Stimulated activated CD4-positive, alpha-beta T cell treated with anti-CD3 and anti-CD28 coated beads, Interleukin-4, amount 100 ng/mL, for 1 hour (primary cell): ENCODE data around the gene RAD9A.

Experiments
- DNase-seq: peaks from one replicate; pipeline ENCODE4 v3.0.0-alpha.2; 2020

Gene RAD9A

DNA sequence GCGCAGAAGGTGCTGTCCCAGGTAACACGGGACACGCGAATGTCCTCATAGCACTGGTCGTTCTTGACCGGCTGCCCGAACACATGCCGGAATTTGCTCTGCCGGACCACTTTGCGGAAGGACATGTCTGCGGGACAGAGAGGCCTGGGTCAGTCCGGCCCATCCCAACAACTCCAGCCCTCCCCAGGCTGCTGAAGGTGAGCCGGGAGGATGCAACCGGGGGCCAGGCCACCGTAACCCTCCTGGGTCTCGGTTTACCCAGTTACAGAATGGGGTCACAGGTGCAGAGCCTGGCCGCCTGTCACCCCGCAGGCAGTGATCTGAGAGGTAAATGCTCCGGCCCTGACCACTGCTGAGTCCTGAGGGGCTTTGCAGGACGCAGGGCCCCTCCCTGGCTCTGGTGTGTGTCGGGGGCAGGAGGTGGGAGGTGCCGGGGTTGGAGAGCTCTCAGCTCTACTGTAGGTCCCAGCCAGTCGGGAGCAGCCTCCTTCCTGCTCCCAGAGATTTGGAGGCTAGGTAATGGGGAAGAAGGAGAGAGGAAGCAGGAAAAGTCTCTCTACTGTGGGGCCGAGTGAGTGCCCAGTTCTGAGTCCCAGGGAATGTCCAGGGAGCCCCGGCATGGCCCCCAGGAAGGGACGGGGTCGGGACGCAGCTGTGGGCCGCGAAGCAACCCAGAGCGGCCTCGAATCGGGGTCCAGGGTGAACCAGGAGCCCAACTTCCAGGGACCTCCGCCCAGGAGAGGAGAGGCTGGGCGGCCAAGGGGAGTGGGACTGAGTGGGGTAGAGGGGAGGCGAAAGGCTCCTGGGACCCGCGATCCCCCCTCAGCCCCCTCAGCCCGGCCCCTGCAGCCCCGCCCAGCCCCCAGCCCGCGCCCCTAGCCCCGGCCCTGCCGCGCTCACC lies 51.0 kb downstream of the RAD9A start:
- no peak for DNase-seq

DNA sequence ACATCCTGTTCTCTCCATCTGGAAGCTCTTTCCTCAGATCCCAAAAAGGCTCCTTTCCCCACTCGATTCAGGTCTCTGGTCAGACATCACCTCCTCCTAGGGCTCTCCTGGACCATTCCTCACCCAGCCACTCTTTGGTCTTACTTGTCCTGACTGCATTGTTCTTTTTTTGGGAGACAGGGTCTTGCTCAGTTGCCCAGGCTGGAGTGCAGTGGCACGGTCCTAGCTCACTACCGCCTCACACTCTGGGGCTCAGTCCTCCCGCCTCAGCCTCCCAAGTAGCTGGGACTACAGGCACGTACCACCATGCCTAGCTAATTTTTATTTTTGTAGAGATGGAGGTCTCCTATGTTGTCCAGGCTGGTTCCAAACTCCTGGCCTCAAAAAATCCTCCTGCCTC lies 53.7 kb downstream of the RAD9A start:
- DNase-seq = no peak
